T-helper 2 cell treated with Interferon-gamma antibody and Interleukin-4, amounts not matched to agents 5 μg/mL and 100 μg/mL, for 36 hours (primary cell): ENCODE results near the gene FGF23.
"Not testable (repeated sequence)": the region's sequence is repeated elsewhere in the genome, so short reads cannot be mapped to it uniquely, and the experiment has no call there.

Experiments
- DNase-seq: peaks from one replicate; pipeline ENCODE4 v3.0.0; 2021; ENCODE audit warnings: low spot score
- H3K27ac Mint-ChIP-seq: one replicate; pipeline ENCODE4 v1.8.0; 2021; ENCODE audit warnings: mild to moderate bottlenecking, mixed read lengths
- H3K27me3 Mint-ChIP-seq: one replicate; pipeline ENCODE4 v1.8.0; 2021; ENCODE audit warnings: low read depth, mixed read lengths
- H3K36me3 Mint-ChIP-seq: one replicate; pipeline ENCODE4 v1.8.0; 2021; ENCODE audit warnings: low read depth, mixed read lengths
- H3K4me1 Mint-ChIP-seq: one replicate; pipeline ENCODE4 v1.8.0; 2021; ENCODE audit warnings: low read depth, mixed read lengths
- H3K4me3 Mint-ChIP-seq: one replicate; pipeline ENCODE4 v1.8.0; 2022; ENCODE audit warnings: mild to moderate bottlenecking, moderate library complexity, mixed read lengths
- H3K9me3 Mint-ChIP-seq: one replicate; pipeline ENCODE4 v1.8.0; 2021; ENCODE audit warnings: mixed read lengths

FGF23 gene

DNA sequence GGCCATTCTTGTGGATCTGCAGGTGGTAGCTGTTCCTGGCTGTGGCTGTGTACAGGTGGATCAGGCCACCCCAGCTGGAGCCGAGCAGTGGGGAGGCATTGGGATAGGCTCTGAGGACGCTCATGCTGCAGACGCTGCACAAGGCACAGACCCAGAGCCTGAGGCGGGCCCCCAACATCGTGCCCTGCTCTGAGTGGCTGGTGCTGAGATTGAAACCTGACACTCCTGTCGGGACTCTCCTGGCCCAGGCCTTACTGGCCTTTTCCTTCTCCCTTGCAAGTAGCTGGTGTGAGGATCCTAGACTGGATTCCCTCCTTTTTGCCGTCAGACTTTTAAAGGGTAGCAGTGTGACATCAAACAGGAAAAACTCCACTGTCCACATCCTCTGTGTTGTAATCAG lies at the start of gene FGF23:
FGF23 (minus strand) TSS at position 308 of the 400 bp plus-strand sequence; CDS start at position 178, 130 bp downstream.
- no peak for DNase-seq
- Mint-ChIP-seq H3K9me3 (no peaks in the 10 kb centered on the region), H3K27me3 (peaks cover 36% of the 10 kb centered on the region), H3K4me3 (no peak within 1 kb of the TSS), H3K27ac (no peak within 1 kb of the TSS), H3K36me3 (no peaks in the 10 kb centered on the region), H3K4me1 (no peaks in the 10 kb centered on the region)

- no peaks in the 10 kb centered on the region for H3K27me3 Mint-ChIP-seq
- no peak for DNase-seq
- H3K27ac Mint-ChIP-seq, result no peak overlapping the region
- peaks cover 5% of the 10 kb centered on the region for H3K4me1 Mint-ChIP-seq
- no peaks in the 10 kb centered on the region for H3K36me3 Mint-ChIP-seq
- no peak overlapping the region for H3K4me3 Mint-ChIP-seq
- no peaks in the 10 kb centered on the region for H3K9me3 Mint-ChIP-seq
Observed at GRCh38 chr12:4424422-4424821, 44.9 kb upstream of the FGF23 start.

DNA sequence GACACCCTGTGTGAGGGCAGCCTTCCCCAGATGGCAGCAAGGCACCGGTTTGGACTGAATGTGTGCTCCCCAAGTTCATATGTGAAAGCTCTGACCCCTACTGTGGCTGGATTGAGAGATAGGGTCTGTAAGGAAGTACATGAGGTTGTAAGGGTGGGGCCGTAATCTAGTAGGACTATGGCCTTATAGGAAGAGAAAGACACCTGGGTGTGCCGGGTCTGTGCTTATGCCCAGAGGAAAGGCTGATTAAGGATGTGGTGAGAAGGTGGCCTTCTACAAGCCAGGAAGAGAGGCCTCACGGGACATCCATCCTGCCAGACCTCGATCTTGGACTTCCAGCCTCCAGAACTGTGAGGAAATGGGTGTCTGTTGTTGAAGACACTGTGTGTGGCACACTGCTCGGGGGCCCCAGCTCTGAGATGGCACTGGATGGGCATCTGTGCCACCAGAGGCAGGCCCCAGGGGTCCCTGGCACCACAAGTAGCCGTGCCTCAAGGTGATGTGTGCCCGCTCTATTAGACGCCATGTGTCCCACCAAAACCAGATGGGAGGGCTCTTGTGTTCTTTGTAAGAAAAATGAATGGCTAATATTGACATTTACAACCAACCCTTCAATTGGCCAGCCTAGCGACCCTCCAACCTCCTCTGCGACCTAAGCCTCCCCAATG lies 44.1 kb upstream of the FGF23 start:
- Mint-ChIP-seq H3K27ac (no peak overlapping the region), H3K4me3 (no peak overlapping the region), H3K4me1 (peaks cover 7% of the 10 kb centered on the region), H3K36me3 (no peaks in the 10 kb centered on the region), H3K27me3 (peaks cover 3% of the 10 kb centered on the region), H3K9me3 (no peaks in the 10 kb centered on the region)
- DNase-seq, result no peak

GRCh38 chr12:4422985-4423384 lies 43.5 kb upstream of the FGF23 start:
- H3K27ac Mint-ChIP-seq, result no peak overlapping the region
- no peaks in the 10 kb centered on the region for H3K9me3 Mint-ChIP-seq
- DNase-seq, result no peak
- peaks cover 6% of the 10 kb centered on the region for H3K27me3 Mint-ChIP-seq
- no peak overlapping the region for H3K4me3 Mint-ChIP-seq
- H3K4me1 Mint-ChIP-seq, result peaks cover 9% of the 10 kb centered on the region
- no peaks in the 10 kb centered on the region for H3K36me3 Mint-ChIP-seq

DNA sequence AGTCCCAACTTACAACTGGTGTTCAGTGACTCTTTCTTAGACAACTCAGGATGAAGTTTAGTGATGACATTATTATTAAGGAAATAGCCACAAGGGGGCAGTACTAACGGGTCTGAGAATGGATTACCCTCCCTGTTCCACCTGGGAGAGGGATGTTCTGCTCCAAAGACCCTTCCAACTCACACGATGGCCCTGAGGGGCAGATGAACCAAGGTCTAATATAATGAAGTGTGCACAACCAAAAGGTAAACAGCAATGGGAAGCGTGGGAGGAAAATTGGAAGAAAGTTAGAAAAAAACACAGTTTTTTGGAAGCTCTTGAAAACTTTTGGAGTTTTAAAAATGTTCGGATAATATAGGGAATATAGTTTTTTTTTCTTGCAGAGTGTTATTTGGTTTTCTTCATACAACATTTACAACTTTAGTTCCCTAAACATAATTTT lies 42.1 kb upstream of the FGF23 start:
- Mint-ChIP-seq H3K4me1 (peaks cover 16% of the 10 kb centered on the region), H3K27ac (no peak overlapping the region), H3K36me3 (no peaks in the 10 kb centered on the region), H3K4me3 (no peak overlapping the region), H3K27me3 (peaks cover 12% of the 10 kb centered on the region), H3K9me3 (no peaks in the 10 kb centered on the region)
- no peak for DNase-seq

DNA sequence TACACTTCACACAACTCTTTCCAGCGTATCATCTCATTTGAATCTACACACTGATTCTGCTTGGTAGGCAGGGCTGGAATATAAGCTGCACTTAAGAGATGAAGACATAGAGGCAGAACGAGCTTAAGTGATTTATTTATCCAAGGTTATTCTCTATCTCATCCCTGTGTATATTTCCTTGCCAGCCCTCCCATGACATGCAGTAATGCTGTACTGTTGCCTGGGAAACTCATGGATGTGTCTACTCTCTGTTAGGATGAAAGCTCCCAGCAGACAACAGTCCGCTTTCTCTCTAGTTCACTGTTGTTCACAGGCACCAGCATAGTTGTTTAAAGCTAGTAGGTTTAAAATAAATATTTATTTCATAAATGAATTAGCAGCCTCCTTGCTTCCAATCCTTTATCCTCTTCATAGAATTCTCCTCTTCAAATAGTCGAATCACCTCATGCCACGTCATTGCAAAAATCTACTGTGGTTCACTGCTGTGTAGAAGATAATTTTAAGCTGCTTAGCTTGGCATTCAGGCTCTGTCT lies 40.7 kb upstream of the FGF23 start:
- H3K27ac Mint-ChIP-seq, result no peak overlapping the region

GRCh38 chr12:4418913-4419312 lies 39.4 kb upstream of the FGF23 start:
- H3K4me1 Mint-ChIP-seq, result peaks cover 33% of the 10 kb centered on the region
- peaks cover 14% of the 10 kb centered on the region for H3K27me3 Mint-ChIP-seq
- H3K4me3 Mint-ChIP-seq, result no peak overlapping the region
- H3K36me3 Mint-ChIP-seq, result no peaks in the 10 kb centered on the region
- H3K27ac Mint-ChIP-seq, result no peak overlapping the region
- DNase-seq, result no peak
- no peaks in the 10 kb centered on the region for H3K9me3 Mint-ChIP-seq

More for the DNA sequence above, 40.7 kb upstream of the FGF23 start:
- Mint-ChIP-seq H3K4me1 (peaks cover 25% of the 10 kb centered on the region), H3K9me3 (no peaks in the 10 kb centered on the region), H3K4me3 (no peak overlapping the region), H3K36me3 (no peaks in the 10 kb centered on the region), H3K27me3 (peaks cover 14% of the 10 kb centered on the region)
- DNase-seq, result no peak

GRCh38 chr12:4417936-4418335 lies 38.4 kb upstream of the FGF23 start:
- no peak overlapping the region for H3K4me3 Mint-ChIP-seq
- H3K27ac Mint-ChIP-seq, result no peak overlapping the region
- H3K9me3 Mint-ChIP-seq, result no peaks in the 10 kb centered on the region
- H3K27me3 Mint-ChIP-seq, result peaks cover 17% of the 10 kb centered on the region
- H3K4me1 Mint-ChIP-seq, result peaks cover 35% of the 10 kb centered on the region
- no peak for DNase-seq
- no peaks in the 10 kb centered on the region for H3K36me3 Mint-ChIP-seq

DNA sequence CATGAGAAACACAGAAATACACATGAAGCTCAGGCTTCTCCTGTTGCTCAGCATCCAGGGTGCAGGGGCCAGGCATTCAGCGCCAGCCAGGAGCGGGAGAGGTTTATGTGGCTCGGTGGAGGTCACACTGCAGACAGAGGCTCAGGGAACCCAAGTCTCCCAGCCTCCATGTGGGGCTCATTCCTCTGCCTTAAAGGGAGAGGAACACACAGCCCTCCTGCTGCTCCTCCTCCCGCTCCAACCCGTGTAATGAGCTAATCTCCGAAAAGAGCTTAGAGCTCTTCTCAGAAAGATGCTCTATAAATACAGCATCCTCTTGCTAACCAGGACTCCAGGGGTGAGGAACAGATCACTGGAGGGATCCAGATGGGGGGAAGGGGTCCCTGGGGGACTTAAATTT lies 37.9 kb upstream of the FGF23 start:
- DNase-seq, result no peak
- no peak overlapping the region for H3K4me3 Mint-ChIP-seq
- H3K27ac Mint-ChIP-seq, result no peak overlapping the region
- no peaks in the 10 kb centered on the region for H3K9me3 Mint-ChIP-seq
- H3K4me1 Mint-ChIP-seq, result peaks cover 35% of the 10 kb centered on the region
- H3K27me3 Mint-ChIP-seq, result peaks cover 20% of the 10 kb centered on the region
- no peaks in the 10 kb centered on the region for H3K36me3 Mint-ChIP-seq

DNA sequence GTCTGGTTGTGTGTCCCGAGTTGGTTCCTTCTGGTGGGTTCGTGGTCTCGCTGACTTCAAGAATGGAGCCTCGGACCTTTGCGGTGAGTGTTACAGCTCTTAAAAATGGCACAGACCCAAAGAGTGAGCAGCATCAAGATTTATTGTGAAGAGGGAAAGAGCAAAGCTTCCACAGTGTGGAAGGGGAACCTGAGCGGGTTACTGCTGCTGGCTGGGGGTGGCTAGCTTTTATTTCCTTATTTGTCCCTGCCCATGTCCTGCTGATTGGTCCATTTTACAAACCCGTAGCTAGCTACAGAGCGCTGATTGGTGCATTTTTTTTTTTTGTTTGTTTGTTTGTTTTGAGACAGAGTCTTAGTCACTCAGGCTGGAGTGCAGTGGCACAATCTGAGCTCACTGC lies 36.8 kb upstream of the FGF23 start:
- DNase-seq, result no peak
- Mint-ChIP-seq H3K27me3 (peaks cover 30% of the 10 kb centered on the region), H3K27ac (no peak overlapping the region), H3K36me3 (no peaks in the 10 kb centered on the region), H3K9me3 (no peaks in the 10 kb centered on the region), H3K4me3 (no peak overlapping the region), H3K4me1 (peaks cover 31% of the 10 kb centered on the region)

DNA sequence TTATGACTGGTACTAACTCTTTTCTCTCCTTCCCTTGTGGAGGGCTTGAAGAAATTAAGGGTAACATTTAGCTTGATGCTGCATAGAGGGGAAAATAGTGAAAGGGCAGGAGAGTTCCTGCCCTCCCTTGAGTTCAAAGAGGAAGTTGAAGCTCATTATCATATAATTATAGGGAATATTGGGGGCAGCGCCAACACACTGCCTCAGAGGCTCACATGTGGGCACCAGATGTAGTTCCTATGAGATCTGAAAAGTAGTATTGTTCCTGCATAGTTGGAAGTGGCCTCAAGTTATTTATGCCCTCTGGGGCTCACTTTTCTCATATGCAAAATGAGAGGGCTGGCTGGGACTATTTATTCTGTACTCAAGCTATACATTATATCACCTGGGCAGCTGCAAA lies 33.0 kb upstream of the FGF23 start:
- Mint-ChIP-seq H3K27me3 (peaks cover 38% of the 10 kb centered on the region), H3K4me3 (no peak overlapping the region), H3K36me3 (no peaks in the 10 kb centered on the region), H3K4me1 (peaks cover 25% of the 10 kb centered on the region), H3K9me3 (no peaks in the 10 kb centered on the region), H3K27ac (no peak overlapping the region)
- DNase-seq, result no peak

- Mint-ChIP-seq H3K27me3 (peaks cover 38% of the 10 kb centered on the region), H3K36me3 (no peaks in the 10 kb centered on the region), H3K9me3 (no peaks in the 10 kb centered on the region), H3K4me1 (peaks cover 25% of the 10 kb centered on the region), H3K27ac (no peak overlapping the region), H3K4me3 (no peak overlapping the region)
- DNase-seq, result no peak
Observed at GRCh38 chr12:4412056-4412455, 32.5 kb upstream of the FGF23 start.

GRCh38 chr12:4407136-4407535 lies 27.6 kb upstream of the FGF23 start:
- H3K36me3 Mint-ChIP-seq, result no peaks in the 10 kb centered on the region
- no peaks in the 10 kb centered on the region for H3K4me1 Mint-ChIP-seq
- H3K4me3 Mint-ChIP-seq, result no peak overlapping the region
- peaks cover 43% of the 10 kb centered on the region for H3K27me3 Mint-ChIP-seq
- no peak overlapping the region for H3K27ac Mint-ChIP-seq
- H3K9me3 Mint-ChIP-seq, result no peaks in the 10 kb centered on the region
- DNase-seq, result no peak

GRCh38 chr12:4404877-4405637 lies 25.5 kb upstream of the FGF23 start:
- H3K27me3 Mint-ChIP-seq, result peaks cover 44% of the 10 kb centered on the region
- not testable (repeated sequence) for H3K36me3 Mint-ChIP-seq, H3K4me3 Mint-ChIP-seq, H3K4me1 Mint-ChIP-seq, H3K27ac Mint-ChIP-seq, DNase-seq, H3K9me3 Mint-ChIP-seq
